GM19438 (cell line): Measurements from ENCODE around the gene PERM1.
"Not testable (repeated sequence)": the region's sequence is repeated elsewhere in the genome, so short reads cannot be mapped to it uniquely, and the experiment has no call there.

Experiments
- ATAC-seq: cut with Tn5 transposase; IDR thresholded peaks from one replicate; pipeline ENCODE4 v1.9.1; 2021; ENCODE audit warnings: low read depth; ENCODE audit not compliant: unreplicated experiment

PERM1 gene

GRCh38 chr1:998995-999724, 17.3 kb upstream of the PERM1 start:
- no peak for ATAC-seq

- no peak for ATAC-seq
These were observed 16.8 kb upstream of the PERM1 start for GRCh38 chr1:998745-998994.

- ATAC-seq, result no peak
These were observed 16.3 kb upstream of the PERM1 start for GRCh38 chr1:997993-998744.

GRCh38 chr1:997713-997992, 15.8 kb upstream of the PERM1 start:
- no peak for ATAC-seq

GRCh38 chr1:996851-997712, 15.2 kb upstream of the PERM1 start:
- no peak for ATAC-seq

GRCh38 chr1:995665-996633, 14.1 kb upstream of the PERM1 start:
- no peak for ATAC-seq

GRCh38 chr1:994546-994945, 12.7 kb upstream of the PERM1 start:
- ATAC-seq, result not testable (repeated sequence)

GRCh38 chr1:993379-993995, 11.6 kb upstream of the PERM1 start:
- no peak for ATAC-seq

- no peak for ATAC-seq
These were observed 10.5 kb upstream of the PERM1 start for GRCh38 chr1:992362-992761.

GRCh38 chr1:991895-992294, 10.0 kb upstream of the PERM1 start:
- no peak for ATAC-seq

GRCh38 chr1:991275-991674, 9.4 kb upstream of the PERM1 start:
- not testable (repeated sequence) for ATAC-seq

- ATAC-seq, result not testable (repeated sequence)
These were observed 6.2 kb upstream of the PERM1 start for GRCh38 chr1:988061-988460.

- no peak for ATAC-seq
These were observed 3.2 kb upstream of the PERM1 start for GRCh38 chr1:985126-985525.

GRCh38 chr1:984476-984814, 2.6 kb upstream of the PERM1 start:
- no peak for ATAC-seq

- no peak for ATAC-seq
These were observed 2.0 kb upstream of the PERM1 start for GRCh38 chr1:983798-984475.

GRCh38 chr1:982765-983436, 1.0 kb upstream of the PERM1 start:
- ATAC-seq, result no peak

GRCh38 chr1:981491-981954, 370 bp downstream of the PERM1 start:
- ATAC-seq, result no peak

GRCh38 chr1:980602-981395, 1.1 kb downstream of the PERM1 start:
- ATAC-seq, result no peak
